ENCODE results near the gene GRK3. TPM values are rescaled to one million over a fixed set of nuclear protein-coding genes. Genes with fewer than 3 reads are reported as not detected.

The GRK3 gene
- total RNA-seq, 3 donors from 2014 or later, result 14.4 to 49.1 (median 16.7) TPM

- DNase-seq (ENCODE audit: low spot score in 2 of 2), result no peak
- peaks cover 0 to 10% of the 10 kb centered on the region in 2 donors for H3K4me1 ChIP-seq
- TF ChIP-seq CTCF (IDR thresholded peaks at IDR 0.05) (no peak), POLR2A (IDR thresholded peaks at IDR 0.05) (no peak), POLR2AphosphoS5 (IDR thresholded peaks at IDR 0.05) (no peak)
- intact Hi-C loops (cut with DNase I; ENCODE audit: low total_unique reads), result no loop called here
- no peak overlapping the region for H3K4me3 ChIP-seq
- H3K9me3 ChIP-seq, result no peaks in the 10 kb centered on the region
- no peak overlapping the region for H3K27ac ChIP-seq
- no peaks in the 10 kb centered on the region for H3K36me3 ChIP-seq
- no peaks in the 10 kb centered on the region for H3K27me3 ChIP-seq
Measured at GRCh38 chr22:25696763-25697162, 132.3 kb downstream of the GRK3 start.

- H3K36me3 ChIP-seq, result no peaks in the 10 kb centered on the region
- TF ChIP-seq CTCF (IDR thresholded peaks at IDR 0.05) (no peak), POLR2A (IDR thresholded peaks at IDR 0.05) (no peak), POLR2AphosphoS5 (IDR thresholded peaks at IDR 0.05) (no peak)
Measured at GRCh38 chr22:25697181-25697664, 132.7 kb downstream of the GRK3 start.

GRCh38 chr22:25697978-25698377, 133.5 kb downstream of the GRK3 start:
- intact Hi-C loops (cut with DNase I; ENCODE audit: low total_unique reads), result no loop called here

More at GRCh38 chr22:25697181-25697664, 132.7 kb downstream of the GRK3 start:
- DNase-seq (ENCODE audit: low spot score in 2 of 2), result no peak
- no peak overlapping the region for H3K4me3 ChIP-seq
- H3K4me1 ChIP-seq, result peaks cover 0 to 10% of the 10 kb centered on the region in 2 donors
- intact Hi-C loops (cut with DNase I; ENCODE audit: low total_unique reads), result no loop called here
- H3K9me3 ChIP-seq, result no peaks in the 10 kb centered on the region
- H3K27me3 ChIP-seq, result no peaks in the 10 kb centered on the region
- no peak overlapping the region for H3K27ac ChIP-seq

DNA sequence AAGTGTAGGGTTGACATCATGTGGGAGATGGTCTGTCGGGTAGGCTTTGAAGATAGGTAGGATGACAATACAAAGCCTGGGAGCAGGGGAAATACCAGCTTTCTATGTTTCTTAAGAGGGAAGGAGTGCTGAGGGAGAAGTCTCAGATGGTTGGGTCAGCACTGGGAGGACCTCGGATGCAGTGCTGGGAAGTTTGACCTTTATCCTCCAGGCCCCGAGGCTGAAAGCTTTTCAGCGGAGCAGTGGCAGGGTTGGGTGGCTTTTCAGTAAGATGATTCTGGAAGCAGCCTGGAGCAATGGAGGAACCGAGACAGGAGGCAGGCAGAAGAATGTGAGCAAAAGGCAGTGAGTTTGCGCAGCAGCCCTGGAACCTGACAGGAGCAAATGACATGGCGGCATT, 134.0 kb downstream of the GRK3 start:
- Histone ChIP-seq H3K9me3 (no peaks in the 10 kb centered on the region), H3K27ac (no peak overlapping the region), H3K4me3 (no peak overlapping the region), H3K36me3 (no peaks in the 10 kb centered on the region), H3K4me1 (peaks cover 0 to 10% of the 10 kb centered on the region in 2 donors), H3K27me3 (no peaks in the 10 kb centered on the region)
- no peak for DNase-seq (ENCODE audit: low spot score in 2 of 2)
- intact Hi-C loops (cut with DNase I; ENCODE audit: low total_unique reads), result no loop called here
- no peak for TF ChIP-seq POLR2A (IDR thresholded peaks at IDR 0.05)
- no peak for TF ChIP-seq POLR2AphosphoS5 (IDR thresholded peaks at IDR 0.05)
- no peak for TF ChIP-seq CTCF (IDR thresholded peaks at IDR 0.05)

More at GRCh38 chr22:25697978-25698377, 133.5 kb downstream of the GRK3 start:
- Histone ChIP-seq H3K9me3 (no peaks in the 10 kb centered on the region), H3K4me3 (no peak overlapping the region), H3K4me1 (peaks cover 0 to 10% of the 10 kb centered on the region in 2 donors), H3K27ac (no peak overlapping the region), H3K27me3 (no peaks in the 10 kb centered on the region), H3K36me3 (no peaks in the 10 kb centered on the region)
- DNase-seq (ENCODE audit: low spot score in 2 of 2), result no peak
- TF ChIP-seq POLR2AphosphoS5 (IDR thresholded peaks at IDR 0.05), result no peak
- TF ChIP-seq POLR2A (IDR thresholded peaks at IDR 0.05), result no peak
- no peak for TF ChIP-seq CTCF (IDR thresholded peaks at IDR 0.05)

GRCh38 chr22:25698978-25699377, 134.5 kb downstream of the GRK3 start:
- H3K9me3 ChIP-seq, result no peaks in the 10 kb centered on the region
- no peaks in the 10 kb centered on the region for H3K36me3 ChIP-seq
- H3K4me1 ChIP-seq, result peaks cover 0 to 10% of the 10 kb centered on the region in 2 donors
- no peak overlapping the region for H3K4me3 ChIP-seq
- H3K27me3 ChIP-seq, result no peaks in the 10 kb centered on the region
- no peak for TF ChIP-seq CTCF (IDR thresholded peaks at IDR 0.05)
- TF ChIP-seq POLR2AphosphoS5 (IDR thresholded peaks at IDR 0.05), result no peak
- no peak for TF ChIP-seq POLR2A (IDR thresholded peaks at IDR 0.05)
- intact Hi-C loops (cut with DNase I; ENCODE audit: low total_unique reads), result no loop called here
- no peak overlapping the region for H3K27ac ChIP-seq
- no peak for DNase-seq (ENCODE audit: low spot score in 2 of 2)
